ENCODE measurements around the gene PIP4K2C. TPM values are rescaled to one million over a fixed set of nuclear protein-coding genes. Genes with fewer than 3 reads are reported as not detected.
A peak's percentile ranks its signal among the peaks of the same experiment; 100 is the strongest.

PIP4K2C gene
- total RNA-seq, 1 experiment from 2014 or later = 37.1 TPM

DNA sequence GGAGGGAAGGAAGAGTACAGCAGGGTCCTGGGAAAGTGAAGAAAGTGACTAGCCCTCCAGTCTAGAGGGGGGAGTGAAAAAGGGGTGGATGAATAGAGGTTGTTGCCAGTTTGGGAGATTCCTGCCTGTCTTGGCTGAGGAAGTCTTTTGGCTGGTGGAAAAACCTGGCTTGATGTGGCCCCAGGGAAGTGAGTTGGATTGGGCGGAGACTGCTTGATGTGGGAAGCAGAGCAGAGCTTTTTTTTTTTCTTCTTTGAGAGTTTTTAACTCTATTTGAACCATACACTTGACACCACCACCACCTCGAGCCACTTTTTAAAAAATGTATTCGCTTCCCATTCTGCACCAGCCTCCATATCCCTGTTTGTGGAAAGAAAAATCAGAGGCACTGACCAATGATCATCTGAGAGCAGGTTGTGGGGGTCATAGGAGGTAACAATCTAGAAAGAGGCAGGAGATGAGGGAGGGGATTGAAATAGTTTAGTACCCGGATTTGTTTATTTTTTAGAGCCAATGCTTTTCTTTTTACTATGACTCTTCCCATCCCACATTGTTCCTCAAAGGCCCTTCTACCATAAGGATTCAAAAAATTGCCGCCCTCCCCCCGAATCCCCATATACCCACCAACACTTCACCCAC is 12.9 kb downstream of the PIP4K2C start:
- TF ChIP-seq, protein P1, sequence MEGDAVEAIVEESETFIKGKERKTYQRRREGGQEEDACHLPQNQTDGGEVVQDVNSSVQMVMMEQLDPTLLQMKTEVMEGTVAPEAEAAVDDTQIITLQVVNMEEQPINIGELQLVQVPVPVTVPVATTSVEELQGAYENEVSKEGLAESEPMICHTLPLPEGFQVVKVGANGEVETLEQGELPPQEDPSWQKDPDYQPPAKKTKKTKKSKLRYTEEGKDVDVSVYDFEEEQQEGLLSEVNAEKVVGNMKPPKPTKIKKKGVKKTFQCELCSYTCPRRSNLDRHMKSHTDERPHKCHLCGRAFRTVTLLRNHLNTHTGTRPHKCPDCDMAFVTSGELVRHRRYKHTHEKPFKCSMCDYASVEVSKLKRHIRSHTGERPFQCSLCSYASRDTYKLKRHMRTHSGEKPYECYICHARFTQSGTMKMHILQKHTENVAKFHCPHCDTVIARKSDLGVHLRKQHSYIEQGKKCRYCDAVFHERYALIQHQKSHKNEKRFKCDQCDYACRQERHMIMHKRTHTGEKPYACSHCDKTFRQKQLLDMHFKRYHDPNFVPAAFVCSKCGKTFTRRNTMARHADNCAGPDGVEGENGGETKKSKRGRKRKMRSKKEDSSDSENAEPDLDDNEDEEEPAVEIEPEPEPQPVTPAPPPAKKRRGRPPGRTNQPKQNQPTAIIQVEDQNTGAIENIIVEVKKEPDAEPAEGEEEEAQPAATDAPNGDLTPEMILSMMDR (conservative IDR thresholded peaks at IDR 0.05) = no peak
- Histone ChIP-seq H2BK12ac (ENCODE audit: insufficient read length, low read depth, low read length) (peak overlapping the region; percentile 30), H3K18ac (ENCODE audit: insufficient read length, low read depth, low read length) (peak overlapping the region; percentile 94), H3K9ac (ENCODE audit: extremely low read depth, insufficient read length, low read length) (peak overlapping the region; percentile 66), H3K56ac (ENCODE audit: insufficient read length, low read depth, low read length) (no peak overlapping the region), H4K20me1 (ENCODE audit: control insufficient read depth, insufficient read depth, insufficient read length) (no peaks in the 10 kb centered on the region), H3K4me2 (ENCODE audit: insufficient read depth, insufficient read length, low read length) (peak overlapping the region; percentile 89), H2AK5ac (ENCODE audit: insufficient read length, low read length) (no peak overlapping the region), H3T11ph (ENCODE audit: low read length) (no peak overlapping the region), H3K27ac (ENCODE audit: insufficient read length, low read depth, low read length) (no peak overlapping the region), H2BK5ac (ENCODE audit: insufficient read length, low read length) (no peak overlapping the region), H2BK120ac (ENCODE audit: low read depth, low read length, poor library complexity, severe bottlenecking) (no peak overlapping the region), H4K91ac (ENCODE audit: insufficient read length, low read depth, low read length) (no peak overlapping the region), H4K8ac (replicated peaks; ENCODE audit: insufficient read length, low read depth, low read length) (no peak overlapping the region), H3K79me1 (ENCODE audit: insufficient read depth, low read depth, low read length, poor library complexity, severe bottlenecking) (no peaks in the 10 kb centered on the region), H3K23me2 (ENCODE audit: insufficient read length, low read depth, low read length, poor library complexity, severe bottlenecking) (peaks cover 14% of the 10 kb centered on the region), H4K5ac (ENCODE audit: insufficient read length, low read depth, low read length) (peak overlapping the region; percentile 63), H2BK20ac (ENCODE audit: low read depth, low read length, poor library complexity, severe bottlenecking) (peak overlapping the region; percentile 32), H3K27me3 (ENCODE audit: insufficient read depth, low read length) (no peaks in the 10 kb centered on the region), H3K4me1 (ENCODE audit: insufficient read depth, low read length) (peaks cover 3% of the 10 kb centered on the region), H2BK15ac (ENCODE audit: low read depth, low read length) (no peak overlapping the region), H3K23ac (ENCODE audit: insufficient read length, low read depth, low read length) (no peak overlapping the region), H3K4ac (ENCODE audit: low read depth, low read length) (no peak overlapping the region), H3K9me3 (ENCODE audit: control insufficient read depth, low read depth, low read length) (no peaks in the 10 kb centered on the region), H3K79me2 (ENCODE audit: insufficient read depth, low read length) (no peaks in the 10 kb centered on the region), H3K14ac (ENCODE audit: insufficient read depth, low read length) (peak overlapping the region; percentile 99), H2AFZ (ENCODE audit: low read length) (no peak overlapping the region)
- H3K36me3 Mint-ChIP-seq (ENCODE audit: insufficient read depth in 1 of 3, low read depth in 3 of 3) = peaks cover 12 to 61% (median 42%) of the 10 kb centered on the region in 3 experiments
- WGBS (ENCODE audit: extremely low coverage, insufficient read length, low lambda C conversion rate) = no CpG with 5 or more reads among the region's 6 CpGs
- peak overlapping the region; percentile 94 to 98 (median 97) for H3K27ac Mint-ChIP-seq
- peaks cover 25 to 28% of the 10 kb centered on the region in 2 experiments for H3K4me1 Mint-ChIP-seq
- H3K9me3 Mint-ChIP-seq = no peaks in the 10 kb centered on the region; a peak in 1 of 5 replicates
- H3K4me3 Mint-ChIP-seq = peak overlapping the region; percentile 90
- DNase-seq = peak; percentile 76
- H3K27me3 Mint-ChIP-seq (ENCODE audit: low read depth) = no peaks in the 10 kb centered on the region

Data from H9 (cell line).